ENCODE results near the gene FMO4. TPM values are rescaled to one million over a fixed set of nuclear protein-coding genes. Genes with fewer than 3 reads are reported as not detected.
"Not testable (repeated sequence)": the region's sequence is repeated elsewhere in the genome, so short reads cannot be mapped to it uniquely, and the experiment has no call there.

The FMO4 gene
- total RNA-seq, 1 experiment from 2014 or later: not detected

- no peak for DNase-seq (ENCODE audit: low spot score)
Observed at GRCh38 chr1:171389171-171389570, 75.2 kb downstream of the FMO4 start.

- not testable (repeated sequence) for DNase-seq (ENCODE audit: low spot score)
Observed at GRCh38 chr1:171390740-171391139, 76.8 kb downstream of the FMO4 start.

Small RNAs within 50 kb of the gene (small RNA-seq; reads per million reads assigned to genes)
- not detected for gene SRP14P4

Other genes starting within 250 kb of the FMO4 start
- not detected in 2 replicates for gene FMO3, start 223.3 kb upstream of the FMO4 start, total RNA-seq (2014; rRNA removed; shearing (Covaris generic))
- not detected in 2 replicates for gene FMO2, start 128.9 kb upstream of the FMO4 start, total RNA-seq (2014; rRNA removed; shearing (Covaris generic))
- gene FMO1, start 65.7 kb upstream of the FMO4 start, total RNA-seq (2014; rRNA removed; shearing (Covaris generic)): not detected in 2 replicates
- 41.8 and 45.1 TPM in 2 replicates for gene PRRC2C, start 171.3 kb downstream of the FMO4 start, total RNA-seq (2014; rRNA removed; shearing (Covaris generic))